GM12878 (cell line): ENCODE results near the gene SAP130. TPM values are rescaled to one million over a fixed set of nuclear protein-coding genes. Genes with fewer than 3 reads are reported as not detected.

ENCODE experiments used
- ATAC-seq: fragments of 200-7000 bp; cut with Tn5 transposase; 3 replicates; pipeline ENCODE4 v1.9.1; 2020; ENCODE audit warnings: mild to moderate bottlenecking, moderate library complexity
- BruUV-seq: library from RNA; stranded (reverse); fragments of 400-500 nt; replicated peaks from 2 replicates; lab custom pipeline; 2021; lab: Mats Ljungman, UMichigan
- CTCF ChIA-PET: fragments of 300-600 bp; sonication (Branson Sonifier 250); formaldehyde crosslinking; extraction: SDS; loops from one replicate; lab custom pipeline; 2021; ENCODE audit warnings: inconsistent platforms; lab: Yijun Ruan, JAX
- POLR2A ChIA-PET: fragments of 350-600 bp; formaldehyde crosslinking; extraction: SDS; loops from one replicate; lab custom pipeline; 2021; ENCODE audit warnings: inconsistent platforms; lab: Charles Lee
- RAD21 ChIA-PET: fragments of 300-600 bp; sonication (Branson Sonifier 250); formaldehyde crosslinking; loops from one replicate; lab custom pipeline; 2023; ENCODE audit warnings: antibody characterized with exemption; ENCODE audit not compliant: unreplicated experiment; lab: Charles Lee
- SMC1A ChIA-PET: fragments of 300-600 bp; sonication (Branson Sonifier 250); formaldehyde crosslinking; loops from one replicate; lab custom pipeline; 2023; ENCODE audit not compliant: unreplicated experiment, uncharacterized antibody; lab: Charles Lee
- DNase-seq: peaks from one replicate; pipeline ENCODE4 v3.0.0-alpha.2; 2011; ENCODE audit warnings: low read depth, low spot score
- FAIRE-seq: peaks from 3 replicates; lab custom pipeline; 2011; peaks lifted over from hg19 to GRCh38; lab: Jason Lieb, UNC
- H2AFZ ChIP-seq: 2 replicates; pipeline ENCODE4 v1.6.0; 2011; ENCODE audit warnings: low read depth, low read length, control low read depth; ENCODE audit not compliant: control insufficient read depth
- H3K27ac ChIP-seq: 2 replicates; pipeline ENCODE4 v1.5.1; 2011; ENCODE audit warnings: control low read depth; ENCODE audit not compliant: control insufficient read depth, insufficient read depth
- H3K27me3 ChIP-seq, 2 experiments: replicated peaks in 1 of 2; 2 replicates each; pipeline versions ENCODE4 v1.6.0 to v1.6.1; 2011; ENCODE audit warnings: low read length in 1 of 2; ENCODE audit not compliant: control insufficient read depth in 2 of 2, insufficient read depth in 2 of 2
- H3K36me3 ChIP-seq, 2 experiments: 2 replicates each; pipeline ENCODE4 v1.5.1; 2011; ENCODE audit warnings: low read length in 1 of 2; ENCODE audit not compliant: control insufficient read depth in 2 of 2, insufficient read depth in 2 of 2
- H3K4me1 ChIP-seq: 2 replicates; pipeline ENCODE4 v1.6.1; 2011; ENCODE audit warnings: mild to moderate bottlenecking, low read length, moderate library complexity, mixed read lengths; ENCODE audit not compliant: control insufficient read depth, insufficient read depth
- H3K4me2 ChIP-seq: 2 replicates; pipeline ENCODE4 v1.6.0; 2011; ENCODE audit warnings: control low read depth; ENCODE audit not compliant: control insufficient read depth, insufficient read depth
- H3K4me3 ChIP-seq: fragments of 200-600 bp; sonication (generic); 2 replicates; pipeline ENCODE4 v1.5.1; 2016
- H3K79me2 ChIP-seq: 2 replicates; pipeline ENCODE4 v1.6.0; 2011; ENCODE audit warnings: low read length; ENCODE audit not compliant: control insufficient read depth, insufficient read depth
- H3K9ac ChIP-seq: 2 replicates; pipeline ENCODE4 v1.8.0; 2011; ENCODE audit warnings: low read length, control low read depth, mixed read lengths; ENCODE audit not compliant: control insufficient read depth, insufficient read depth
- H3K9me3 ChIP-seq: replicated peaks from 3 replicates; pipeline ENCODE4 v1.5.1; 2011; ENCODE audit warnings: mild to moderate bottlenecking, low read length; ENCODE audit not compliant: control insufficient read depth, insufficient read depth
- H4K20me1 ChIP-seq: 2 replicates; pipeline ENCODE4 v1.6.0; 2011; ENCODE audit not compliant: control insufficient read depth, insufficient read depth
- BHLHE40 ChIP-seq, 2 experiments: fragments of 450-650 bp in 1 of 2; IDR thresholded peaks; 2 replicates each; pipeline ENCODE4 v1.6.1; 2011 to 2017; ENCODE audit warnings: low read depth in 2 of 2, borderline replicate concordance in 1 of 2, improper control_type of control experiment in 1 of 2, low read length in 1 of 2, mild to moderate bottlenecking in 1 of 2
- KAT2A ChIP-seq: conservative IDR thresholded peaks from 2 replicates; pipeline ENCODE4 v1.6.1; 2011; ENCODE audit warnings: low read depth, low read length; ENCODE audit not compliant: control insufficient read depth
- KLF5 ChIP-seq: fragments of 450-650 bp; IDR thresholded peaks from 2 replicates; pipeline ENCODE4 v1.6.1; 2014; ENCODE audit warnings: mild to moderate bottlenecking; ENCODE audit not compliant: partially characterized antibody
- MYB ChIP-seq: fragments of 150-350 bp; IDR thresholded peaks from 2 replicates; pipeline ENCODE4 v1.6.1; 2014; ENCODE audit warnings: mild to moderate bottlenecking, low read depth, low read length, borderline replicate concordance
- PML ChIP-seq: IDR thresholded peaks from 2 replicates; pipeline ENCODE4 v1.6.1; 2012; ENCODE audit warnings: low read length, inconsistent platforms
- RUNX3 ChIP-seq: IDR thresholded peaks from 2 replicates; pipeline ENCODE4 v1.6.1; 2012; ENCODE audit warnings: low read length, inconsistent platforms
- SREBF1 ChIP-seq: IDR thresholded peaks from 2 replicates; pipeline ENCODE4 v1.6.1; 2012; ENCODE audit warnings: mild to moderate bottlenecking, low read length
- SREBF2 ChIP-seq: IDR thresholded peaks from 2 replicates; pipeline ENCODE4 v1.6.1; 2012; ENCODE audit warnings: mild to moderate bottlenecking, low read length
- STAT3 ChIP-seq: IDR thresholded peaks from 2 replicates; pipeline ENCODE4 v1.6.1; 2011; ENCODE audit warnings: low read depth, low read length, improper control_type of control experiment
- YBX1 ChIP-seq: fragments of 450-650 bp; IDR thresholded peaks from 2 replicates; pipeline ENCODE4 v1.6.1; 2016; ENCODE audit warnings: antibody characterized with exemption
- WGBS: methylation state at CpG from one replicate; pipeline ENCODE4 v1.1.6; 2016; ENCODE audit warnings: low lambda C conversion rate; ENCODE audit not compliant: insufficient replicate concordance, insufficient coverage; ENCODE audit errors: missing lambda C conversion rate; 5-methylcytosine and 5-hydroxymethylcytosine counted together
- in situ Hi-C: fragments of 300-500 bp; cut with MboI; formaldehyde crosslinking; loops from 9 replicates; pipeline ENCODE4 v1.14.3; 2018; ENCODE audit warnings: mixed read lengths
- intact Hi-C: fragments of 100-400 bp; cut with micrococcal nuclease; formaldehyde crosslinking; loops from one replicate; pipeline ENCODE4 v1.14.2; 2022; ENCODE audit not compliant: unreplicated experiment
- polyA plus RNA-seq, 11 experiments: library from polyadenylated mRNA; depleted of rRNA in 4 of 11; unstranded in 6 of 11; stranded (reverse) in 5 of 11; fragments of >200 nt; fragmentation: Nextera tagmentation in 4 of 11; fragmentation: Illumina TruSeq in 1 of 11; extraction: Ambion mirVana in 4 of 11; extraction: Trizol in 1 of 11; gene quantifications; 1 replicate in 1 of 11; 2 replicates in 10 of 11; pipeline versions ENCODE4 v1.2.1 to v1.2.3, GENCODE V29; 2011 to 2016; ENCODE audit warnings: inconsistent platforms in 2 of 11, missing spikeins in 2 of 11, low read depth in 1 of 11
- total RNA-seq, 4 experiments: library from RNA; depleted of rRNA in 3 of 4; stranded (reverse); fragments of >200 nt in 3 of 4; fragmentation: Illumina TruSeq in 1 of 4; extraction: Trizol in 1 of 4; gene quantifications; 2 replicates each; pipeline versions ENCODE4 v1.2.1 to v1.2.3, GENCODE V29; 2013 to 2021
- TF ChIP-seq, protein P1 (sequence below): IDR thresholded peaks from 2 replicates; pipeline ENCODE4 v1.6.1; 2012; ENCODE audit warnings: low read depth, low read length, improper control_type of control experiment
- TF ChIP-seq, protein P2 (sequence below): fragments of 150-350 bp; IDR thresholded peaks from 2 replicates; pipeline ENCODE4 v1.6.1; 2014; ENCODE audit warnings: mild to moderate bottlenecking, low read depth, low read length
- TF ChIP-seq, protein P3 (sequence below): fragments of 450-650 bp; formaldehyde crosslinking; IDR thresholded peaks from 2 replicates; pipeline ENCODE4 v1.4.0; 2022; ENCODE audit warnings: mild to moderate bottlenecking, moderate library complexity

The SAP130 gene
- total and polyA plus RNA-seq, 10 of the 15 experiments (the other 5 are each of a cell fraction or from before 2014, with no cell fraction given), result 5.0 to 26.2 (median 9.9) TPM

DNA sequence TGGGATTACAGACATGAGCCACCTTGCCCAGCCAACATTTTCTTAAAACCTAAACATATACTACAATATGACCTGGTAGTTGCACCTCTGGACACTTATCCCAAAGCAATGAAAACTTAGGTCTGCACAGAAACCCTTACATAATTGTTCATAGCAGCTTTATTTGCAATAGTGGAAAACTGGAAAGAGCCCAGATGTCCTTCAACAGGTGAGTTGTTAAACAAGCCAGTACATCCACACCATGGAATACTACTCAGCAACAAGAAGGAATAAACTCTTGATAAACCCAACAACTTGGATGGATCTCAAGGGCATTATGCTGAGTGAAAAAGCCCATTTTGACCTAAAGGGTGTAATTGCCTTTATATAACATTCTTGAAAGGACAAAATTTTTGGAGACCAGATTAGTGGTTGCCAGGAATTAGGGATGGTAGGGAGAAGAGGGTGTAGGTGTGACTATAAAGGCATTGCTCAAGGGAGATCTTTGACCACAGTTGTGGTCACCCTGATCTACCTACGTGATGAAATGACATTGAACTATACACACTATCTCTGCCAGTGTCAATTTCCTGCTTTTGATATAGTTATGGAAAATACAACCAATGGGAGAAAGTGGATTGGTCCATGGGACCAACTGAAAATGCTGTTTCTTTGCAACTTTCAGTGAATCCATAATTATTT lies 130.2 kb downstream of the SAP130 start:
- H3K27me3 ChIP-seq, result no peaks in the 10 kb centered on the region
- ChIA-PET CTCF (interaction anchor here (0.6 kb wide), 1 partner anchor 232 kb away, joined by 3 read pairs; no protein-coding TSS in a partner anchor), SMC1A (no interaction called here), POLR2A (no interaction called here), RAD21 (no interaction called here)
- BruUV-seq, result no TSS peak
- no peaks in the 10 kb centered on the region for H3K4me1 ChIP-seq
- no peaks in the 10 kb centered on the region for H3K9me3 ChIP-seq
- no peak overlapping the region for H3K4me2 ChIP-seq
- ATAC-seq (peak; percentile 40; the same call in 2 of the 3 replicates), DNase-seq (no peak), FAIRE-seq (no peak)
- 0% methylated on average over 1 of the region's 1 CpG for WGBS
- intact Hi-C loops (no loop called here), in situ Hi-C loops (no loop called here)
- H3K79me2 ChIP-seq, result no peaks in the 10 kb centered on the region
- no peak for TF ChIP-seq PML
- no peak for TF ChIP-seq RUNX3
- TF ChIP-seq, protein P1, sequence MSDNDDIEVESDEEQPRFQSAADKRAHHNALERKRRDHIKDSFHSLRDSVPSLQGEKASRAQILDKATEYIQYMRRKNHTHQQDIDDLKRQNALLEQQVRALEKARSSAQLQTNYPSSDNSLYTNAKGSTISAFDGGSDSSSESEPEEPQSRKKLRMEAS, result no peak
- TF ChIP-seq KLF5, result no peak
- no peak for TF ChIP-seq SREBF2
- TF ChIP-seq, protein P2, sequence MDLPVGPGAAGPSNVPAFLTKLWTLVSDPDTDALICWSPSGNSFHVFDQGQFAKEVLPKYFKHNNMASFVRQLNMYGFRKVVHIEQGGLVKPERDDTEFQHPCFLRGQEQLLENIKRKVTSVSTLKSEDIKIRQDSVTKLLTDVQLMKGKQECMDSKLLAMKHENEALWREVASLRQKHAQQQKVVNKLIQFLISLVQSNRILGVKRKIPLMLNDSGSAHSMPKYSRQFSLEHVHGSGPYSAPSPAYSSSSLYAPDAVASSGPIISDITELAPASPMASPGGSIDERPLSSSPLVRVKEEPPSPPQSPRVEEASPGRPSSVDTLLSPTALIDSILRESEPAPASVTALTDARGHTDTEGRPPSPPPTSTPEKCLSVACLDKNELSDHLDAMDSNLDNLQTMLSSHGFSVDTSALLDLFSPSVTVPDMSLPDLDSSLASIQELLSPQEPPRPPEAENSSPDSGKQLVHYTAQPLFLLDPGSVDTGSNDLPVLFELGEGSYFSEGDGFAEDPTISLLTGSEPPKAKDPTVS, result no peak
- TF ChIP-seq KAT2A, result no peak
- TF ChIP-seq MYB, result no peak
- no peak for TF ChIP-seq STAT3
- TF ChIP-seq SREBF1, result no peak
- TF ChIP-seq, protein P3, sequence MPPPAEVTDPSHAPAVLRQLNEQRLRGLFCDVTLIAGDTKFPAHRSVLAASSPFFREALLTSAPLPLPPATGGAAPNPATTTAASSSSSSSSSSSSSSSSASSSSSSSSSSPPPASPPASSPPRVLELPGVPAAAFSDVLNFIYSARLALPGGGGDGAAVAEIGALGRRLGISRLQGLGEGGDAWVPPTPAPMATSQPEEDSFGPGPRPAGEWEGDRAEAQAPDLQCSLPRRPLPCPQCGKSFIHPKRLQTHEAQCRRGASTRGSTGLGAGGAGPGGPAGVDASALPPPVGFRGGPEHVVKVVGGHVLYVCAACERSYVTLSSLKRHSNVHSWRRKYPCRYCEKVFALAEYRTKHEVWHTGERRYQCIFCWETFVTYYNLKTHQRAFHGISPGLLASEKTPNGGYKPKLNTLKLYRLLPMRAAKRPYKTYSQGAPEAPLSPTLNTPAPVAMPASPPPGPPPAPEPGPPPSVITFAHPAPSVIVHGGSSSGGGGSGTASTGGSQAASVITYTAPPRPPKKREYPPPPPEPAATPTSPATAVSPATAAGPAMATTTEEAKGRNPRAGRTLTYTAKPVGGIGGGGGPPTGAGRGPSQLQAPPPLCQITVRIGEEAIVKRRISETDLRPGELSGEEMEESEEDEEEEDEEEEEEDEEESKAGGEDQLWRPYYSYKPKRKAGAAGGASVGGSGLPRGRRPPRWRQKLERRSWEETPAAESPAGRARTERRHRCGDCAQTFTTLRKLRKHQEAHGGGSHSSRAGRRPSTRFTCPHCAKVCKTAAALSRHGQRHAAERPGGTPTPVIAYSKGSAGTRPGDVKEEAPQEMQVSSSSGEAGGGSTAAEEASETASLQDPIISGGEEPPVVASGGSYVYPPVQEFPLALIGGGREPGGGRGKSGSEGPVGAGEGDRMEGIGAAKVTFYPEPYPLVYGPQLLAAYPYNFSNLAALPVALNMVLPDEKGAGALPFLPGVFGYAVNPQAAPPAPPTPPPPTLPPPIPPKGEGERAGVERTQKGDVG (CRISPR knock-in tag), result no peak
- TF ChIP-seq BHLHE40 (IDR thresholded peaks at IDR 0.05; ENCODE audit: borderline replicate concordance in 1 of 2, low read depth in 2 of 2, low read length in 1 of 2), result no peak
- no peak for TF ChIP-seq YBX1
- no peaks in the 10 kb centered on the region for H3K36me3 ChIP-seq
- H3K4me3 ChIP-seq, result no peak overlapping the region
- H4K20me1 ChIP-seq, result no peaks in the 10 kb centered on the region
- H3K27ac ChIP-seq, result no peak overlapping the region
- no peak overlapping the region for H2AFZ ChIP-seq
- H3K9ac ChIP-seq, result no peak overlapping the region
